ENCODE data around the gene IDUA.
A peak's percentile ranks its signal among the peaks of the same experiment; 100 is the strongest.

- TF ChIP-seq TAF1 (IDR thresholded peaks at IDR 0.05; ENCODE audit: low read depth) (0 out of 2 replicates have a peak, but pooled peaks have one; percentile 18), RAD21 (IDR thresholded peaks at IDR 0.05; ENCODE audit: low read depth) (peak; percentile 25; the same call in 1 of the 2 replicates), FOXM1 (IDR thresholded peaks at IDR 0.05; ENCODE audit: borderline replicate concordance, low read depth) (no peak), NFIC (IDR thresholded peaks at IDR 0.05) (no peak), REST (IDR thresholded peaks at IDR 0.05; ENCODE audit: low read depth) (no peak), YY1 (IDR thresholded peaks at IDR 0.05; ENCODE audit: low read depth) (no peak)
Measured at GRCh38 chr4:986879-987623, at the start of gene IDUA.
